H1 (cell line): ENCODE measurements around the gene CCL3. TPM values are rescaled to one million over a fixed set of nuclear protein-coding genes. Genes with fewer than 3 reads are reported as not detected.

Experiments used
- CTCF ChIA-PET: fragments of 300-600 bp; sonication (Branson Sonifier 250); formaldehyde crosslinking; loops from one replicate; lab custom pipeline; 2021; ENCODE audit not compliant: partially characterized antibody; lab: Charles Lee
- POLR2A ChIA-PET: fragments of 300-600 bp; sonication (Branson Sonifier 250); formaldehyde crosslinking; loops from one replicate; lab custom pipeline; 2021; ENCODE audit warnings: inconsistent platforms; ENCODE audit not compliant: partially characterized antibody; lab: Charles Lee
- DNase-seq, 2 experiments: peaks; one replicate each; pipeline versions ENCODE4 v3.0.0 to v3.0.0-alpha.2; 2010 to 2022; ENCODE audit warnings: low spot score in 2 of 2, low read depth in 1 of 2, mixed read lengths in 1 of 2
- FAIRE-seq: peaks from 2 replicates; lab custom pipeline; 2011; peaks lifted over from hg19 to GRCh38; lab: Jason Lieb, UNC
- H2AFZ ChIP-seq: 2 replicates; pipeline ENCODE4 v1.8.1; 2012; ENCODE audit warnings: low read length, inconsistent platforms
- H2AK5ac ChIP-seq: 2 replicates; pipeline ENCODE4 v1.6.1; 2013; ENCODE audit warnings: low read depth, low read length
- H2BK120ac ChIP-seq: replicated peaks from 2 replicates; pipeline ENCODE3; 2013; ENCODE audit warnings: low read depth, low read length, inconsistent platforms
- H2BK12ac ChIP-seq: 2 replicates; pipeline ENCODE4 v1.6.1; 2013; ENCODE audit warnings: low read depth, low read length
- H2BK15ac ChIP-seq: 2 replicates; pipeline ENCODE4 v1.6.1; 2013; ENCODE audit warnings: low read length
- H2BK20ac ChIP-seq: 2 replicates; pipeline ENCODE4 v1.6.1; 2013; ENCODE audit warnings: low read length
- H2BK5ac ChIP-seq: 2 replicates; pipeline ENCODE4 v1.6.1; 2013; ENCODE audit warnings: low read depth, low read length
- H3K14ac ChIP-seq: 2 replicates; pipeline ENCODE4 v1.6.1; 2013; ENCODE audit warnings: inconsistent platforms; ENCODE audit not compliant: insufficient read length
- H3K18ac ChIP-seq: 2 replicates; pipeline ENCODE4 v1.6.1; 2013; ENCODE audit warnings: low read length; ENCODE audit errors: extremely low read depth
- H3K23ac ChIP-seq: 2 replicates; pipeline ENCODE4 v1.6.1; 2013; ENCODE audit warnings: inconsistent platforms; ENCODE audit not compliant: insufficient read length
- H3K23me2 ChIP-seq: 2 replicates; pipeline ENCODE4 v1.6.1; 2013; ENCODE audit warnings: low read depth, low read length
- H3K27ac ChIP-seq: 2 replicates; pipeline ENCODE4 v1.6.1; 2011; ENCODE audit warnings: low read depth, low read length, inconsistent platforms
- H3K27me3 ChIP-seq, 4 experiments: replicated peaks in 1 of 4; 1 replicate in 1 of 4; 2 replicates in 3 of 4; pipeline versions ENCODE4 v1.6.1 to v1.8.1; 2011 to 2013; ENCODE audit warnings: low read length in 3 of 4, mild to moderate bottlenecking in 3 of 4, inconsistent platforms in 2 of 4, mixed read lengths in 2 of 4, moderate library complexity in 1 of 4; ENCODE audit not compliant: control insufficient read depth in 3 of 4, insufficient read depth in 3 of 4; ENCODE audit errors: extremely low read depth in 1 of 4
- H3K36me3 ChIP-seq, 4 experiments: 2 replicates each; pipeline versions ENCODE4 v1.6.1 to v1.8.1; 2011 to 2013; ENCODE audit warnings: mild to moderate bottlenecking in 4 of 4, low read length in 3 of 4, moderate library complexity in 2 of 4, control low read depth in 1 of 4, inconsistent platforms in 1 of 4; ENCODE audit not compliant: insufficient read depth in 4 of 4, control insufficient read depth in 2 of 4
- H3K4ac ChIP-seq: replicated peaks from 2 replicates; pipeline ENCODE3; 2013; ENCODE audit warnings: low read length, low read depth, mixed read lengths, inconsistent platforms; ENCODE audit not compliant: insufficient read length
- H3K4me1 ChIP-seq, 4 experiments: replicated peaks in 1 of 4; 1 replicate in 1 of 4; 2 replicates in 3 of 4; pipeline versions ENCODE4 v1.6.1 to v1.8.1; 2011 to 2013; ENCODE audit warnings: low read length in 3 of 4, inconsistent platforms in 2 of 4, mixed read lengths in 1 of 4; ENCODE audit not compliant: insufficient read depth in 4 of 4, control insufficient read depth in 3 of 4
- H3K4me2 ChIP-seq, 2 experiments: 2 replicates each; pipeline versions ENCODE4 v1.6.1 to v1.8.1; 2011 to 2013; ENCODE audit warnings: low read depth in 2 of 2, low read length in 2 of 2, control low read depth in 1 of 2, inconsistent platforms in 1 of 2, mild to moderate bottlenecking in 1 of 2; ENCODE audit not compliant: insufficient read depth in 1 of 2
- H3K4me3 ChIP-seq, 4 experiments: fragments of 200-600, 300-600 bp in 1 of 4; sonication (generic), shearing (Covaris generic), sonication (Bioruptor Twin) in 1 of 4; 2 replicates each; pipeline versions ENCODE4 v1.5.1 to v1.8.1; 2011 to 2016; ENCODE audit warnings: low read length in 4 of 4, low read depth in 3 of 4, control low read depth in 2 of 4, inconsistent platforms in 2 of 4, mild to moderate bottlenecking in 2 of 4, mixed read lengths in 1 of 4, moderate library complexity in 1 of 4; ENCODE audit not compliant: insufficient read depth in 2 of 4; ENCODE audit errors: extremely low read depth in 1 of 4
- H3K56ac ChIP-seq: replicated peaks from 2 replicates; pipeline ENCODE3; 2013; ENCODE audit warnings: low read depth, mild to moderate bottlenecking, mixed read lengths, low read length, inconsistent platforms; ENCODE audit not compliant: insufficient read length
- H3K79me1 ChIP-seq: 2 replicates; pipeline ENCODE4 v1.6.1; 2013; ENCODE audit warnings: low read depth, low read length, control low read depth
- H3K79me2 ChIP-seq, 2 experiments: 2 replicates each; pipeline versions ENCODE4 v1.6.1 to v1.8.1; 2012 to 2013; ENCODE audit warnings: low read length in 2 of 2, mild to moderate bottlenecking in 2 of 2, inconsistent platforms in 1 of 2; ENCODE audit not compliant: insufficient read depth in 2 of 2, control insufficient read depth in 1 of 2
- H3K9ac ChIP-seq, 4 experiments: replicated peaks in 1 of 4; 1 replicate in 1 of 4; 2 replicates in 3 of 4; pipeline versions ENCODE4 v1.6.1 to v1.8.1; 2011 to 2013; ENCODE audit warnings: low read depth in 3 of 4, low read length in 3 of 4, control low read depth in 2 of 4, mild to moderate bottlenecking in 2 of 4, moderate library complexity in 2 of 4, inconsistent platforms in 1 of 4; ENCODE audit errors: extremely low read depth in 1 of 4
- H3K9me3 ChIP-seq, 2 experiments: 2 replicates each; pipeline versions ENCODE4 v1.6.1 to v1.8.1; 2012 to 2013; ENCODE audit warnings: mild to moderate bottlenecking in 2 of 2, moderate library complexity in 2 of 2, control low read depth in 1 of 2, inconsistent platforms in 1 of 2, low read depth in 1 of 2, low read length in 1 of 2, mixed read lengths in 1 of 2; ENCODE audit not compliant: insufficient read depth in 2 of 2
- H4K20me1 ChIP-seq, 2 experiments: replicated peaks in 1 of 2; 2 replicates each; pipeline versions ENCODE3 to v1.8.1; 2011 to 2013; ENCODE audit warnings: inconsistent platforms in 2 of 2, low read length in 2 of 2, mild to moderate bottlenecking in 1 of 2; ENCODE audit not compliant: insufficient read depth in 2 of 2, control insufficient read depth in 1 of 2
- H4K5ac ChIP-seq: 2 replicates; pipeline ENCODE4 v1.6.1; 2013; ENCODE audit warnings: low read length, low read depth, mixed read lengths, inconsistent platforms; ENCODE audit not compliant: insufficient read length
- H4K8ac ChIP-seq: 2 replicates; pipeline ENCODE4 v1.8.0; 2013; ENCODE audit warnings: mild to moderate bottlenecking, moderate library complexity, low read length, inconsistent platforms; ENCODE audit not compliant: insufficient read depth; ENCODE audit errors: extremely low read depth
- H4K91ac ChIP-seq: replicated peaks from 2 replicates; pipeline ENCODE3; 2013; ENCODE audit warnings: low read length, mixed read lengths, inconsistent platforms; ENCODE audit not compliant: insufficient read length
- CREB1 ChIP-seq: IDR thresholded peaks from 2 replicates; pipeline ENCODE4 v1.6.1; 2012; ENCODE audit warnings: inconsistent platforms
- EZH2 ChIP-seq: fragments of 200-600 bp; sonication (generic); IDR thresholded peaks from 2 replicates; pipeline ENCODE4 v1.7.1; 2012; ENCODE audit warnings: low read depth, mild to moderate bottlenecking, moderate library complexity, low read length, inconsistent platforms; ENCODE audit not compliant: severe bottlenecking
- JUN ChIP-seq: IDR thresholded peaks from 2 replicates; pipeline ENCODE4 v1.6.1; 2011; ENCODE audit warnings: low read depth, mild to moderate bottlenecking, improper control_type of control experiment, low read length
- RAD21 ChIP-seq, 2 experiments: IDR thresholded peaks in 1 of 2; conservative IDR thresholded peaks in 1 of 2; 2 replicates each; pipeline ENCODE4 v1.6.1; 2011; ENCODE audit warnings: low read depth in 2 of 2, low read length in 2 of 2, improper control_type of control experiment in 1 of 2, inconsistent platforms in 1 of 2, mild to moderate bottlenecking in 1 of 2, moderate library complexity in 1 of 2
- TBP ChIP-seq: IDR thresholded peaks from 2 replicates; pipeline ENCODE4 v1.6.1; 2011; ENCODE audit warnings: low read depth, low read length, improper control_type of control experiment
- polyA plus RNA-seq, 7 experiments: library from polyadenylated mRNA; depleted of rRNA in 3 of 7; stranded (reverse) in 5 of 7; unstranded in 2 of 7; fragments of >200 nt in 5 of 7; fragments of 200-250 nt in 2 of 7; gene quantifications; 1 replicate in 5 of 7; 2 replicates in 1 of 7; 4 replicates in 1 of 7; pipeline versions ENCODE4 v1.2.1 to v1.2.3, GENCODE V29; 2011 to 2013; ENCODE audit warnings: missing spikeins in 2 of 7, mixed read lengths in 2 of 7
- total RNA-seq: library from RNA; stranded (reverse); fragmentation: NEBNext Ultra II Directional; extraction: Animal tissue kit (Norgen Biotek cat#: 25700); gene quantifications from 2 replicates; pipeline ENCODE4 v1.2.1, GENCODE V29; 2021

The CCL3 gene
- total and polyA plus RNA-seq, 2 of the 8 experiments (the other 6 are each of a cell fraction or from before 2014, with no cell fraction given): not detected

DNA sequence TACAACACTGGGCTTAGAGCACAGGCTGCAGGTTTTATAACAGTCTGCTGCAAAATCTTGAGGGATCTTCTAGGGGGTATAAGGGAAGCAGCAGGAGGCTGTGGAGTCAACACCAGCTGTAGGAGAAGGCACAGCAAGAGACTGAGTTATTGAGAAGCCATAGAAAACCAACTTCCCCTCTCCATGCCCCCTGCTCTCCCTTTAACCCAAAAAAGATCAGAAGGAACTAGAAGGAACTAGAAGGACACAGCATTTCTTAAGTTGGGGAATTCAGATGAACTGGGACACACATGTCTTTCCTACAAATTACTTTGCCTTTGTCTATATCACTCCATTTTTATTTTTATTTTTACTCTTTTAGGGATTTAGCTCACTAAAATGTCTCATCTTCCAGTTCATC lies 32.0 kb downstream of the CCL3 start:
- Histone ChIP-seq H3K23me2 (no peaks in the 10 kb centered on the region), H3K4me2 (no peak overlapping the region), H4K8ac (no peak overlapping the region), H3K27ac (no peak overlapping the region), H2BK12ac (no peak overlapping the region), H4K20me1 (no peaks in the 10 kb centered on the region), H3K18ac (no peak overlapping the region), H2AFZ (no peak overlapping the region), H4K5ac (no peak overlapping the region), H3K79me2 (no peaks in the 10 kb centered on the region), H2BK20ac (no peak overlapping the region), H3K27me3 (no peaks in the 10 kb centered on the region; a peak in 1 of 7 replicates), H3K56ac (no peak overlapping the region), H2BK15ac (no peak overlapping the region), H3K79me1 (no peaks in the 10 kb centered on the region), H3K23ac (no peak overlapping the region), H3K4ac (no peak overlapping the region), H3K4me1 (no peaks in the 10 kb centered on the region), H2AK5ac (no peak overlapping the region), H3K9me3 (no peaks in the 10 kb centered on the region), H2BK5ac (no peak overlapping the region), H3K36me3 (no peaks in the 10 kb centered on the region), H3K9ac (no peak overlapping the region), H3K14ac (no peak overlapping the region), H4K91ac (no peak overlapping the region), H2BK120ac (no peak overlapping the region), H3K4me3 (no peak overlapping the region)
- ChIA-PET CTCF (interaction anchor here (1.0 to 2.6 kb wide), 4 partner anchors 11 to 100 kb away, joined by 3 to 13 read pairs (median 4); no protein-coding TSS in a partner anchor), POLR2A (no interaction called here)
- DNase-seq: no peak
- no peak for FAIRE-seq
- TF ChIP-seq RAD21 (IDR thresholded peaks at IDR 0.05 in 1 of 2, conservative IDR thresholded peaks at IDR 0.05 in 1 of 2; ENCODE audit: low read depth in 2 of 2, low read length in 2 of 2) (no peak), EZH2 (no peak), JUN (no peak), TBP (no peak), CREB1 (no peak)
